ENCODE data around the gene TBC1D22A. TPM values are rescaled to one million over a fixed set of nuclear protein-coding genes. Genes with fewer than 3 reads are reported as not detected.
A peak's percentile ranks its signal among the peaks of the same experiment; 100 is the strongest.

The TBC1D22A gene
- total RNA-seq, 1 donor from 2014 or later: 24.2 TPM

DNA sequence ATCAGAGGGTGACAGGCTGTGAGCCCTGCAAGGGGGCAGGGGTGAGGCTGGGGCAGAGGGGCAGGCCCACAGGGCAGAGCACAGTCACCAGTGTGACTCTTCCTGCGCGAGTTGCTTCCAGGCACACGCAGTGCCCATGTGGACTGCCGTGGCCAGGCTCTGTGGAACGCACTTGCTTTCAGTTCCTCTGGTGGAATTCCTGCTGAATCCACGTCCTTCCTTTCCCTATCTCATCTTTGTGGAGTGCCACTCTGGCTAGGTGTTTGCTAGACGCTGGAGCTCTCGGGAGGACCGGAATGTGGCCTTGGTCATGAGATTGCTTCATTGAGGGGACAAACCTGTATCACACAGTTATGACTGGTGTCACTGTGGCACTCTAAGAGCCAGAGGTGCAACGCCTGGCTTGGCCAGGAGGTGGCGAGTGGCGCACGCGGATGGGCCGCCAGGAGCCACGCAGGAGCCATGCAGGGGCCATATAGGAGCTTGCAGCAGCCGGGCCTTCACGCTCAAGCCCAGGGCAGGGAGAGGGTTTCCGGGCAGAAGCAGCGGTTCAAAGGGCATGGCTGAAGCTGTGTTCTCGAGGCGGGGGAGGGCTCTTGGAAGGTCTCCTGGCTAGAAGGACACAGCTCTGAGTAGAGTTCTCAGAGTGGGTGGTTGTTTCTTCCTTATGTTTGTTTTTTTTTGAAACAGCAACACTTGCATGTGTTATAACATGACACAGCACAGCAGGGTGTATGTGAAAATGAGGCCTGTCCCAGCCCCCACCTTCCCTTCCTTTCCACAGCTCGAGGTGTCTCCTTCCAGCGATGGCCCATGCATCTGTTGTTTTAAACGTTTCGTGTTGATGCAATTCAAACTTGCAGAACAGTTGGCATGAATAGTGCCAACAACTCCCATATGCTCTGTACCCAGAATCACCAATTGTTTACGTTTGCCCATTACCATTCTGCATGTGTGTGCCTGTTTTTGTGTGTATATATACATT is 36.2 kb downstream of the TBC1D22A start:
- Histone ChIP-seq H3K4me3 (ENCODE audit: insufficient read depth, low read depth, low read length) (no peak overlapping the region), H3K9ac (ENCODE audit: low read length) (no peak overlapping the region), H3K27ac (ENCODE audit: low read depth, low read length) (no peak overlapping the region), H3K79me2 (ENCODE audit: insufficient read depth, low read length) (peaks cover 10% of the 10 kb centered on the region), H3K27me3 (ENCODE audit: insufficient read depth, low read length) (no peaks in the 10 kb centered on the region), H3K36me3 (ENCODE audit: insufficient read depth, low read length) (no peaks in the 10 kb centered on the region), H3K4me2 (ENCODE audit: low read length) (peak overlapping the region; percentile 51), H3K4me1 (ENCODE audit: insufficient read depth, low read length) (peaks cover 5% of the 10 kb centered on the region), H4K20me1 (ENCODE audit: insufficient read depth, low read length) (peaks cover 65% of the 10 kb centered on the region), H3K9me3 (ENCODE audit: insufficient read depth, low read depth, low read length) (no peaks in the 10 kb centered on the region), H2AFZ (ENCODE audit: low read depth, low read length) (no peak overlapping the region)
- DNase-seq (ENCODE audit: low read depth) (peak; percentile 30), FAIRE-seq (no peak)
- no peaks in the 10 kb centered on the region for H3K9me3 Mint-ChIP-seq (ENCODE audit: unreplicated experiment)
- H3K4me3 Mint-ChIP-seq (ENCODE audit: unreplicated experiment): no peak overlapping the region
- no peaks in the 10 kb centered on the region for H3K27me3 Mint-ChIP-seq (ENCODE audit: low read depth, unreplicated experiment)
- no peak overlapping the region for H3K27ac Mint-ChIP-seq (ENCODE audit: unreplicated experiment)
- TF ChIP-seq EZH2 (IDR thresholded peaks at IDR 0.05; ENCODE audit: insufficient read depth, low read length): no peak
- TF ChIP-seq, protein P1, sequence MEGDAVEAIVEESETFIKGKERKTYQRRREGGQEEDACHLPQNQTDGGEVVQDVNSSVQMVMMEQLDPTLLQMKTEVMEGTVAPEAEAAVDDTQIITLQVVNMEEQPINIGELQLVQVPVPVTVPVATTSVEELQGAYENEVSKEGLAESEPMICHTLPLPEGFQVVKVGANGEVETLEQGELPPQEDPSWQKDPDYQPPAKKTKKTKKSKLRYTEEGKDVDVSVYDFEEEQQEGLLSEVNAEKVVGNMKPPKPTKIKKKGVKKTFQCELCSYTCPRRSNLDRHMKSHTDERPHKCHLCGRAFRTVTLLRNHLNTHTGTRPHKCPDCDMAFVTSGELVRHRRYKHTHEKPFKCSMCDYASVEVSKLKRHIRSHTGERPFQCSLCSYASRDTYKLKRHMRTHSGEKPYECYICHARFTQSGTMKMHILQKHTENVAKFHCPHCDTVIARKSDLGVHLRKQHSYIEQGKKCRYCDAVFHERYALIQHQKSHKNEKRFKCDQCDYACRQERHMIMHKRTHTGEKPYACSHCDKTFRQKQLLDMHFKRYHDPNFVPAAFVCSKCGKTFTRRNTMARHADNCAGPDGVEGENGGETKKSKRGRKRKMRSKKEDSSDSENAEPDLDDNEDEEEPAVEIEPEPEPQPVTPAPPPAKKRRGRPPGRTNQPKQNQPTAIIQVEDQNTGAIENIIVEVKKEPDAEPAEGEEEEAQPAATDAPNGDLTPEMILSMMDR (IDR thresholded peaks at IDR 0.05; ENCODE audit: insufficient read depth, low read depth, low read length): peak; percentile 89
- H3K36me3 Mint-ChIP-seq (ENCODE audit: low read depth, unreplicated experiment): peaks cover 16% of the 10 kb centered on the region
- H3K4me1 Mint-ChIP-seq (ENCODE audit: low read depth, unreplicated experiment): peaks cover 5% of the 10 kb centered on the region

DNA sequence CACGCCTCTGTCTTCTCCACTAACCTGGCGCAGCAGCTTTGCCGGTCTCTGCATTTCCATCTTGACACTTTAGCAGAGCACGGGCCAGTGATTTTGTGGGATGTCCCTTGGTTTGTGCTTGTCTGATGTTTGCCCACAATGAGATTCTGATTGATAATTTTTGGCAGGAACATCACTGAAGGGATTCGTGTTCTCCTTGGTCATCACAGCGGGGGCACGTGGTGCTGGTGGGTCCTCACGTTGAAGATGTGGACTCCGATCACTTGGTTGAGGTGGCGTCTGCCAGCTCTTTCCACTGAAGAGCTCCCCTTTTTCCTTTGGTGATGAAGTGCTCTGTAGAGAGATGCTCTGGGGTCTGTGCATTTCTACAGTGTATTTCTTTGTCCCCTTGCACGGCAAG is 37.2 kb downstream of the TBC1D22A start:
- no peak for DNase-seq (ENCODE audit: low read depth)
- no peak for FAIRE-seq
- no peaks in the 10 kb centered on the region for H3K27me3 ChIP-seq (ENCODE audit: insufficient read depth, low read length)
- H3K36me3 Mint-ChIP-seq (ENCODE audit: low read depth, unreplicated experiment): peaks cover 16% of the 10 kb centered on the region
- peaks cover 72% of the 10 kb centered on the region for H4K20me1 ChIP-seq (ENCODE audit: insufficient read depth, low read length)
- no peaks in the 10 kb centered on the region for H3K27me3 Mint-ChIP-seq (ENCODE audit: low read depth, unreplicated experiment)
- no peak overlapping the region for H2AFZ ChIP-seq (ENCODE audit: low read depth, low read length)
- H3K9me3 Mint-ChIP-seq (ENCODE audit: unreplicated experiment): no peaks in the 10 kb centered on the region
- no peak overlapping the region for H3K9ac ChIP-seq (ENCODE audit: low read length)
- H3K4me2 ChIP-seq (ENCODE audit: low read length): no peak overlapping the region
- H3K27ac ChIP-seq (ENCODE audit: low read depth, low read length): no peak overlapping the region
- TF ChIP-seq, protein P1 (IDR thresholded peaks at IDR 0.05; ENCODE audit: insufficient read depth, low read depth, low read length): no peak
- no peak for TF ChIP-seq EZH2 (IDR thresholded peaks at IDR 0.05; ENCODE audit: insufficient read depth, low read length)
- no peaks in the 10 kb centered on the region for H3K36me3 ChIP-seq (ENCODE audit: insufficient read depth, low read length)
- no peak overlapping the region for H3K4me3 Mint-ChIP-seq (ENCODE audit: unreplicated experiment)
- peaks cover 5% of the 10 kb centered on the region for H3K4me1 Mint-ChIP-seq (ENCODE audit: low read depth, unreplicated experiment)
- H3K79me2 ChIP-seq (ENCODE audit: insufficient read depth, low read length): peaks cover 14% of the 10 kb centered on the region
- no peaks in the 10 kb centered on the region for H3K9me3 ChIP-seq (ENCODE audit: insufficient read depth, low read depth, low read length)
- H3K27ac Mint-ChIP-seq (ENCODE audit: unreplicated experiment): no peak overlapping the region
- no peak overlapping the region for H3K4me3 ChIP-seq (ENCODE audit: insufficient read depth, low read depth, low read length)
- H3K4me1 ChIP-seq (ENCODE audit: insufficient read depth, low read length): peaks cover 5% of the 10 kb centered on the region

All from astrocyte (in vitro differentiated cells and primary cell).